Retina (tissue), 1 donor: ENCODE measurements around the gene THSD4.

Source experiments
- DNase-seq: peaks from one replicate; pipeline ENCODE4 v3.0.0-alpha.2; 2016

The THSD4 gene

GRCh38 chr15:71603379-71603778 lies 488.1 kb downstream of the THSD4 start:
- no peak for DNase-seq

GRCh38 chr15:71607383-71607782 lies 492.1 kb downstream of the THSD4 start:
- no peak for DNase-seq

GRCh38 chr15:71610728-71611552 lies 495.7 kb downstream of the THSD4 start:
- DNase-seq = no peak

- peak; percentile 79 for DNase-seq
These were observed 496.5 kb downstream of the THSD4 start for GRCh38 chr15:71611553-71612396.

GRCh38 chr15:71612397-71612722 lies 497.1 kb downstream of the THSD4 start:
- DNase-seq = no peak

- no peak for DNase-seq
These were observed 497.6 kb downstream of the THSD4 start for GRCh38 chr15:71612869-71613268.

- no peak for DNase-seq
These were observed 507.8 kb downstream of the THSD4 start for GRCh38 chr15:71623111-71623510.

- no peak for DNase-seq
These were observed 511.4 kb downstream of the THSD4 start for GRCh38 chr15:71626596-71627088.

GRCh38 chr15:71627188-71627587 lies 511.9 kb downstream of the THSD4 start:
- DNase-seq = no peak

GRCh38 chr15:71627604-71628003 lies 512.3 kb downstream of the THSD4 start:
- no peak for DNase-seq

GRCh38 chr15:71628988-71629770 lies 513.9 kb downstream of the THSD4 start:
- DNase-seq = no peak

GRCh38 chr15:71629781-71630474 lies 514.7 kb downstream of the THSD4 start:
- DNase-seq = peak; percentile 63

GRCh38 chr15:71630475-71630809 lies 515.2 kb downstream of the THSD4 start:
- peak; percentile 68 for DNase-seq

GRCh38 chr15:71632576-71633195 lies 517.4 kb downstream of the THSD4 start:
- DNase-seq = no peak

- DNase-seq = peak; percentile 82
These were observed 519.7 kb downstream of the THSD4 start for GRCh38 chr15:71634820-71635560.

GRCh38 chr15:71635735-71636134 lies 520.5 kb downstream of the THSD4 start:
- peak; percentile 21 for DNase-seq

GRCh38 chr15:71638876-71639275 lies 523.6 kb downstream of the THSD4 start:
- no peak for DNase-seq

GRCh38 chr15:71639471-71639870 lies 524.2 kb downstream of the THSD4 start:
- no peak for DNase-seq

GRCh38 chr15:71643918-71644317 lies 528.6 kb downstream of the THSD4 start:
- DNase-seq = no peak

GRCh38 chr15:71646767-71647486 lies 531.7 kb downstream of the THSD4 start:
- no peak for DNase-seq

- DNase-seq = no peak
These were observed 532.2 kb downstream of the THSD4 start for GRCh38 chr15:71647487-71647808.
